H7 (cell line): ENCODE measurements around the gene ARSJ. TPM values are rescaled to one million over a fixed set of nuclear protein-coding genes. Genes with fewer than 3 reads are reported as not detected.
"Not testable (repeated sequence)": the region's sequence is repeated elsewhere in the genome, so short reads cannot be mapped to it uniquely, and the experiment has no call there.

Experiments
- DNase-seq: peaks from one replicate; pipeline ENCODE4 v3.0.0; 2012
- H3K27me3 ChIP-seq: 2 replicates; pipeline ENCODE4 v1.6.0; 2011; ENCODE audit warnings: mild to moderate bottlenecking, low read length; ENCODE audit not compliant: control insufficient read depth, insufficient read depth
- H3K36me3 ChIP-seq: replicated peaks from 2 replicates; pipeline ENCODE4 v1.5.1; 2011; ENCODE audit warnings: low read length; ENCODE audit not compliant: control insufficient read depth, insufficient read depth
- H3K4me3 ChIP-seq: 2 replicates; pipeline ENCODE4 v1.5.1; 2011; ENCODE audit warnings: low read depth, mild to moderate bottlenecking, control low read depth, low read length, moderate library complexity; ENCODE audit not compliant: insufficient read depth
- total RNA-seq: library from RNA; depleted of rRNA; stranded (reverse); fragments of >200 nt; shearing (Covaris generic); gene quantifications from 2 replicates; pipeline ENCODE4 v1.2.3, GENCODE V29; 2014

Gene ARSJ
- total RNA-seq, 1 experiment from 2014 or later, result 2.7 TPM

- not testable (repeated sequence) for H3K36me3 ChIP-seq, H3K4me3 ChIP-seq, H3K27me3 ChIP-seq, DNase-seq
These were observed 25.2 kb upstream of the ARSJ start for GRCh38 chr4:114004483-114005226.

DNA sequence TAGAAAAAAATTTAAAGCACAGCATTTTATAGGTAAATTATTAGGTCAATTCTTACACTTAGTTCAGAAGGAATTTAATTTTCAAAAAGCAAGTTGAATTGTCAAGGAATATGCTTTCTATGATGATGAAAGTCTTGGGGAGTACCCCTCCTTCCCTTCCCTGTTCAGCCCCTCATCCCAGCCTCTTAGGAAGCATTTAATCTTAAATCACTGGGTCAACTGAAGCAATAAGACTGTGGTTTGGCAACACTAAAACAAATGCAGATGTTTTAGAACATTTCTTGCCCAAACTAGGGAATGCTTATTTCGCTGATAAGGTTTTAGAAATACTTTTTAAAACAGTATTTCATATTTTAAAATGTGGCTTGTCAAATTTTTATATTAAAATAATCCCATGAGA lies 19.1 kb upstream of the ARSJ start:
- no peaks in the 10 kb centered on the region for H3K36me3 ChIP-seq
- H3K27me3 ChIP-seq, result no peaks in the 10 kb centered on the region
- H3K4me3 ChIP-seq, result no peak overlapping the region
- no peak for DNase-seq

DNA sequence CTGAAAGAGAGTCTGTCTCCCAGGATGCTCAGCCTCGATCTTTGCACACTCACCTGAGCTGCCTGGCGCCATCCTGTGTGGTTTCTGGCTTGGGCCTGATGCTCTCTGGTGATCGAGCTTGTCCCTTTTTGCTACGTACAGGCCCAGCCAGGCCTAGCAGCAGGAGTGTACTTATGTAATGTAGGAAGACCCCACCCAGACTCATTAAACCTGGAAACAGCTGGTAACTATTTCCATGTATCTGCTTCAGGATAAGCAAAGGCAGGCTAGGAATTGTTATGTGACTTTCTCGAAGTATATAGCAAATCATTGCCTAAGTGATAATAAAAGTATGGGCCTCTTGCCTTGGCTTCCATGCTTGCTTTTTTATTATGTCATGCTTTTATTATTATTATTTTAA lies 18.6 kb upstream of the ARSJ start:
- DNase-seq, result no peak
- Histone ChIP-seq H3K4me3 (no peak overlapping the region), H3K36me3 (no peaks in the 10 kb centered on the region)

DNA sequence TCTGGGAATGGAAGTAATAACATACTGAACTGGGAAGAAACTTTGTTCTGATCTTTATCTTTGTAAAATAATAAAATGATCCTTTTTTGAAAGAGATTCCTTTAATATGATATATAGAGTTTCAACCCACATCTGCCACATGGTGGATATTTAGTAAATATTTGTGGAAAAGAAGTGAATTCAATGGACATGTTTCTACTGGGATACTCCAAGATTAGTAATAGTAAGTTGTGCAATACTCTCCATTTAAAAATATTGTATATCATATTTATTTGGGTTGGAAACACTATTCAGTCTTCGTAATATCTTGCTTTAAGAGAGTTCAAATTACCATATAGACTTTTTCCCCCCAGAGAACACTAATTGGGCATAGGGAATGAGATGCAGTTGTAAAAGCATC lies 17.8 kb upstream of the ARSJ start:
- no peaks in the 10 kb centered on the region for H3K36me3 ChIP-seq
- DNase-seq, result no peak
- no peak overlapping the region for H3K4me3 ChIP-seq
- no peaks in the 10 kb centered on the region for H3K27me3 ChIP-seq

More for the DNA sequence above, 18.6 kb upstream of the ARSJ start:
- H3K27me3 ChIP-seq, result no peaks in the 10 kb centered on the region

DNA sequence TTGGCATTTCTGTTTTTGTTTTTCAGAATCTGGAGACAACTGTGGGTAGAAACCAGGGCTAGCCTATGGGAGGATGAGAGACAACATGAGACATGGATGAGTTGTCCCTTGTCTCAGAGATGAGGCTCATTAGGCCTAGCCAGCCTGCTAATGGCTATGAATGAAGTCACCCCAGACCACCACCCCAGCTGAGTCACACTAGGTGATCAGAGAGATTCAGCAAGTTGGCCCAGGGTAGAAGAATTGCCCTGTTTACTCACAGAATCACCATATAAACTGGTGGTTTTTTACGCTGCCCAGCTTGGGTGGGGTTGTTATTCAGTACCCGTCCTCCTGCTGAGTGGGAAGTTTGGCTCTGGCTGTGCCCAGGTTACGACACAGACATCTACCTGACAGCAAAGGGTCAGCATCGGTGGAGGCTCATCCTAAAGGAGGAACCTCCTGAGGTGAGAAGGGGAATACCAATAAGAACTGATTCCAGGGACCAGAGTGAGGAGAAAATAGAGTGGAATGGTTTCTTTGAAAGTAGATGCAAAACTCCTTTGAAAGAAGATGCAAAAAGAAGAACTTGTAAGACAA lies 17.2 kb upstream of the ARSJ start:
- Histone ChIP-seq H3K36me3 (no peaks in the 10 kb centered on the region), H3K27me3 (no peaks in the 10 kb centered on the region), H3K4me3 (no peak overlapping the region)
- DNase-seq, result no peak

GRCh38 chr4:113993887-113994286 lies 14.4 kb upstream of the ARSJ start:
- H3K4me3 ChIP-seq, result no peak overlapping the region
- DNase-seq, result no peak
- H3K27me3 ChIP-seq, result no peaks in the 10 kb centered on the region
- H3K36me3 ChIP-seq, result no peaks in the 10 kb centered on the region

DNA sequence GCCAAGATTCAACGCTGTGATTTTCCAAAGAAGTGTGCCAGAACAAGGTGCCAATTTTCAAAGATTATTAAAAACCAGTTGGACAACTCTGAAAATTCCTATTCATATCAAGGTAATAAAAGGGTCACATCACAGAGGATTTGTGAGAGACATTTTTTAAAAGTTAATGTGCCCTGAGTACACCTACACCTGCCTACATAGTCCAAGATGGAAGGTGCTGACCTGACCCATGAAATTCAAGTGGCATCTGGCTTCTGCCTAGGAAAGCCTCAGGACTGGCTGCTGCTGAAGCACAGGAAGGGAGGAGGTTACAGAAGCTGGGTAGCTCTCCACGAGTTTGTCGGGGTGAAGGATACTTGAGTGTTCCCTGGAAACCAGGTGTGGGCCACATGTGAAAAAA lies 11.4 kb upstream of the ARSJ start:
- DNase-seq, result no peak
- Histone ChIP-seq H3K27me3 (no peaks in the 10 kb centered on the region), H3K4me3 (no peak overlapping the region), H3K36me3 (no peaks in the 10 kb centered on the region)

- no peaks in the 10 kb centered on the region for H3K27me3 ChIP-seq
- no peak overlapping the region for H3K4me3 ChIP-seq
- DNase-seq, result no peak
- H3K36me3 ChIP-seq, result no peaks in the 10 kb centered on the region
These were observed 8.0 kb upstream of the ARSJ start for GRCh38 chr4:113987382-113987941.

- Histone ChIP-seq H3K36me3 (no peaks in the 10 kb centered on the region), H3K4me3 (no peak overlapping the region), H3K27me3 (peaks cover 4% of the 10 kb centered on the region)
- DNase-seq, result no peak
These were observed 2.7 kb upstream of the ARSJ start for GRCh38 chr4:113982181-113982580.

DNA sequence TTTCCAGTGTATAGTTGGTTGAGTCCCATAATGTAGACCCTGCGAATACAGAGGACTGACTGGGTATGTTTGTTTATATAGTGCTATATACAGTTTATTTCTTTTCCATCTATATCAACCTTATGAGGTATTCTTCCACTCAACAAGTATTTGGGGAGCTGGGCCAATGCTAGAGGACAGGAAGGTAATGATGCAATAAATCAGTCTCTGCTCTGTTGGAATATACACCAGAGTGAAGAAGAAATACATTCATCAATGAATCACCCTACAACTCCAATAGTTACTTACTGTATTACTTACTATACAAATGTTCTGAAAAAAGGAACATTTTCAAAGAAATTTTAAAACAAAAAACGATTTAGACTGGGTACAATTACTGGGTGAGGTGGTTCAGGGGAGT lies 2.1 kb upstream of the ARSJ start:
- no peak for DNase-seq
- H3K27me3 ChIP-seq, result peaks cover 4% of the 10 kb centered on the region
- no peaks in the 10 kb centered on the region for H3K36me3 ChIP-seq
- H3K4me3 ChIP-seq, result no peak overlapping the region

DNA sequence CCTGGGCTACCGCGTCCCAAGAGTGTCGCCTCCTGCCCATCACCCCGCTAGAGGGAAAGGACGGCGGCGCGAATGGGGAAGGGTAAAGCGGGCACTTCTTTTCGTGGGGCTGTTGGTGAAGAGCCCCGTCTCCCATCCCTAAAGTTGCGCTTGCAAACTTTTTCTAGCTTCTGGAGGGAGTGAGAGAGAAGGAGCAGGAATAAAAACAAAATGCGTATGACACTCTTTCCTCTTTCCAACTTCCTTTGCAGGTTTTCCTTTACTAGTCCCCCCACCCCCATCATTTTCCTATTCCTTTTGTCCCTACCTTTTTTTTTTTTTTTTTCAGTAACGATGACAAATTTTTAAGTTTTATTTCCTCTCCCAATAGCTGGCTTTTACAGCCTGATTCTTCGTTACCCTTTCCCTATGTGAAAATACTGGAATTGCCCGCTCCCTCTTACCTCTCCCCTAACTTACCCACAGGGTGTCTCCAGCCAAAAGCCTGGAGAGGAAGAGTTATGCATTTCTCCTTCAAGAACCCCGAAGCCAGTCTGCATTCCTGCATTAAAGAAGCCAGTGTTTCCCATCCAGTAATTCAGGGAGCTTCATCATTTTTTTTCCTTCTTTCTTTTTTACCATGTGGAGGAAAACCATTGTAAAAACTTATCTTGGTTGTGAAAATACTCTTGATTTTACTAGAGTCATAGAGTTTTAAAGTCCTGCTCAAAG lies 613 bp upstream of the ARSJ start:
- DNase-seq, result peak; percentile 41
- Histone ChIP-seq H3K27me3 (peaks cover 4% of the 10 kb centered on the region), H3K36me3 (no peaks in the 10 kb centered on the region), H3K4me3 (peak overlapping the region; percentile 58)

DNA sequence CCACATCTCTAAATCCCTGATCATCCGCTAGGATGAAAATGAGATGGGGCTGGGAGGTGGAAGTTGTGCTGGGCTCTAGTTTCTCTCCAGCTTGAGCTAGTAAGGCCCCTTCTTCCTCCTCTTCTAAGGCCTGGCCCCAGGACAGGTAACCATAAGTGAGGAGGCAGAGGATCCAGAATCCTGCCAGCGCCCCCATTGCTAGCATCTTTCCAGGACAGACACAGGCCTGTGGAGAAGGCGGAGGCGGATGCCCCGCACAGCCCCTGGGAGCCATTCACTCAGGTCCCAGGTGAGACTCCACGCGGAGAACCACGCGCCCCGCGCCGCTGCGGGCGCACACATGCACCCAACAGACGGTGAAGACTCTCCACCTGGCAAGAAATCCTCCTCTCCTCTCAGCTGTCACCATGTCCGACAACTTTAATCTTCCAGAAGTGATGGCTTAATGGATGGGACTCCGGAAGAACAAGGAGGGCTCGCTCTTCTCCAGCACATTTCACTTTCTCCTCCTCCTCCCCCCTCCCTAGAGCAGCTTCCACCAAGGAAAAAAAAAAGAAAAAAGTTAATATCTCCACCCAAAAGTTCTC lies 793 bp downstream of the ARSJ start:
- Histone ChIP-seq H3K4me3 (peak overlapping the region; percentile 58), H3K27me3 (peaks cover 4% of the 10 kb centered on the region), H3K36me3 (no peaks in the 10 kb centered on the region)
- DNase-seq, result peak; percentile 44

GRCh38 chr4:113978105-113978504 lies 1.3 kb downstream of the ARSJ start:
- Histone ChIP-seq H3K27me3 (peaks cover 4% of the 10 kb centered on the region), H3K36me3 (no peaks in the 10 kb centered on the region), H3K4me3 (peak overlapping the region; percentile 58; the same call in 1 of the 2 replicates)
- DNase-seq, result no peak

DNA sequence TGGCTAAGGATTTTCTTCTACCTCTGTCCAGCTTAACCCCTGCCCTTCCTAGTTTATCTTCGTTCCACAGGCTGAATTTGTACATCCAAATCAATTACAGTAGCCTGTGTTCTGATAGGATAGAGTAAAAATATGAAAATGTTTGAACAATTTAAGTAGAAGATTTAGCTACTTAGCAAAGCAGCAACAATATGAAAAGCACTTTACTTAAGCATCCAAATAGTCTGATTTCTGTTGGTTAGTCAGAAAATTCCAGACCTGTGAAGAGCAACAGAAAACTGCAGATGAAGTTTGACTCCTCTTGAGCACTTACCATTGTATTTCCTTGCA lies 2.0 kb downstream of the ARSJ start:
- Histone ChIP-seq H3K36me3 (no peaks in the 10 kb centered on the region), H3K27me3 (peaks cover 4% of the 10 kb centered on the region), H3K4me3 (no peak overlapping the region)
- no peak for DNase-seq
